ENCODE data around the gene EHD1.

Gene EHD1

GRCh38 chr11:64841592-64842365, 36.6 kb downstream of the EHD1 start:
- FAIRE-seq, result no peak

DNA sequence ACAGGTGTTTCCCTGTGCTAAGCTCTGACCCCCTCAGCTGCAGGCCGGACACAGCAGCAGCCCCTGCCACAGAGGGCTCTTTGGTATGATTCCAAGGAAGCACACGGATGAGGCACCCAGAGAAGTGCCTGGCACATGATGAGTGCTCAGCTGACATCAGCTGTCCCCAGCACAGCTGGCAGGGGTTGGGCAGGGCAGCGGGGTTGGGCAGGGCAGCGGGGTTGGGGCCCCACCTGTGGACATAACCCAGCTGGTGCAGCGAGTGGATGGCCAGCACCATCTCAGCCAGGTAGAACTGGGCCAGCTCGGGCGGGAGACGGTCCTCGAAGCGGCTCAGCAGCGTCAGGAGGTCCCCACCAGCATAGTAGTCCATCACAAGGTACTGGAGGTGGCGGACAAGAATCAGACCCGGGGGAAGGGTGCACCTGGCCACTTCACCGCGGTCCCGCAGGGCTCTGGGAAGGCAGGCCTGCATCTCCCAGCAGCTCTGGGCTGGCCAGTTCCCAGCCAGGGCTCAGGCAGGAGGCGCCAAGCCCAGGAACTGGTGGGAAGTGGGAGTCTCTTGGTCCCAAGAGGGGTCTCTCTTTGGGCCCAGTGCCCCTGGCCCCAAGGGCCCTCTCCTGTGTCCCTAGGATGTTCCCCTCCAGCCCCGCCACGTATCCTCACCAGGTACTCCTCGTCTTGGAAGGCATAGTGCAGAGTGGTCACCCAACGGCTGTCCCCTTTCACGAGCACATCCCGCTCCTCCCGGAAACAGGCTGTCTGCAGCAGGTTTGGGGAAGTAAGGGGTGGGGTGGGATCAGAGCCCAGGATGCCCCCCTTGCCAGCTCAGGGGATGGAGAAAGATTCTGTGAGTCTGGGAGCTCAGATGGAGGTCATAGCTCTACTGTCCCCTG, 38.3 kb downstream of the EHD1 start:
- no peak for FAIRE-seq

DNA sequence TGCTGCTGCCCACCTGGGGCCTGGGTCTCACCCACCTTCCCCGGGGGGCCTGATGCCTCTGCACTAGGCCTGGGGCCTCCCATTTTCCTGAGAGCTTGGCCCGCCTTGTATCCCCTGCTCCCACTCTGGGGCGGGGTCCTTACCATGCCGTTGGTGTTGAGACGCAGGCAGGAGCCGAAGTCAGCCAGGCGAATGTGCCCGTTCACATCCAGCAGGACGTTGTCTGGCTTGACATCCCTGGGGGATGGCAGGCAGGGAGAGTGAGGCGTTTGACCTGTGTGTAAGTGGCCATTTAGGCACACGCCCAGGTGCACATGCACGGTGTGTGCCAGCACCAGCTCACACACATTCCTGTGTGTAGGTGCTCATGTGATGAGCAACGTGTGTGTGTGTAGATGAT, 39.1 kb downstream of the EHD1 start:
- no peak for FAIRE-seq

- no peak for FAIRE-seq
These were observed 39.7 kb downstream of the EHD1 start for GRCh38 chr11:64838600-64839334.

DNA sequence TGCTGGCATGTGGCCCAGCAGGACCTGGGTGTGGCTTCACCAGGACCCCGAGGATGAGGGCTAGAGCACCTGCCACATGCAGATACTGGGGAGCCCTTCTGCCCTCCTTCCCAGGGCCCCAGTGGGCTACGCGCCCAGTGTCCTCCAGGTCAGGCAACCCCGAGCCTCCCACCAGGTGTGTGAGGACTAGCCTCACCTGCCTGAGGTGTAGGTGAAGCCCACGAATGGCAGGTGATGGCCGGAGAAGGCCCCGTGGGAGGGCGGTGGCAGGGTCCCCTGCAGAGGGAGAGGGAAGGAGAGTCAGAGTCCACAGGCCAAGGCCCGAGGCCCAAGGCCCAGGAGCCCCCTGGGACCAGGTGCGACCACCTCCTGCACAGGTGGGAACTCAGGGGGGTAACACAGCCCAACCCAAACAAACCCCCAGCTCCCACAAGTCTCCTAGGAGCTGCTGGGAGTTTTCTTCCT, 40.5 kb downstream of the EHD1 start:
- no peak for FAIRE-seq

DNA sequence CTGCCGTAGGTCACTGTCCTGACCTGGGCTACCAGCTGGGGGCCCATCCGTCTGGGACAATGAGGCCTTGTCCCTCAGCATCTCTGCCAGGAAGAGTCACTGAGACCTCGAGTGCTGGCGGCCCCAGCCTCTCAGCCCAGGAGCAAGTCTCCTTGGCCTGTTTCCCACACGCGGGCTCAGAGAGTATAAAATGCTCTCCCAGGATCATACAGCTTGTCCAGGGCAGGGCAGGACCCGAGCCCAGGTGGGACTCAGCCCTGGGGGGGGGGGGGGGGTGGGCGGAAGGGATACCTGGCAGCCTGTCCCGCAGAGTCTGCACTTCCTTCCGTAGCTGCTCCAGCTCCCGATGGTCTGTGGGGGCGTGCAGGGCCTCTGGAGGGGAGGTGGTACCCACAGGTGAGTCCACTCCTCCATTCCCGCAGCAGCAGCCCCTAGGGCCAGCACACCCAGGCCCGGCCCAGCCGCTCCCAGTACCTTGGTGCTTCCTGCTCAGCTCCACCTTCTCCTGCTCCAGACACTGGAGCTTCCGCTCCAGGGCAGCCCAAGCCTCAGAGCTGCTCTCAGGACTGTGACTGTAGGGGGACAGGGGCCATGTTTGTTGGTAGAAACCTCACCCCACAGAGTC, 41.9 kb downstream of the EHD1 start:
- FAIRE-seq, result no peak

DNA sequence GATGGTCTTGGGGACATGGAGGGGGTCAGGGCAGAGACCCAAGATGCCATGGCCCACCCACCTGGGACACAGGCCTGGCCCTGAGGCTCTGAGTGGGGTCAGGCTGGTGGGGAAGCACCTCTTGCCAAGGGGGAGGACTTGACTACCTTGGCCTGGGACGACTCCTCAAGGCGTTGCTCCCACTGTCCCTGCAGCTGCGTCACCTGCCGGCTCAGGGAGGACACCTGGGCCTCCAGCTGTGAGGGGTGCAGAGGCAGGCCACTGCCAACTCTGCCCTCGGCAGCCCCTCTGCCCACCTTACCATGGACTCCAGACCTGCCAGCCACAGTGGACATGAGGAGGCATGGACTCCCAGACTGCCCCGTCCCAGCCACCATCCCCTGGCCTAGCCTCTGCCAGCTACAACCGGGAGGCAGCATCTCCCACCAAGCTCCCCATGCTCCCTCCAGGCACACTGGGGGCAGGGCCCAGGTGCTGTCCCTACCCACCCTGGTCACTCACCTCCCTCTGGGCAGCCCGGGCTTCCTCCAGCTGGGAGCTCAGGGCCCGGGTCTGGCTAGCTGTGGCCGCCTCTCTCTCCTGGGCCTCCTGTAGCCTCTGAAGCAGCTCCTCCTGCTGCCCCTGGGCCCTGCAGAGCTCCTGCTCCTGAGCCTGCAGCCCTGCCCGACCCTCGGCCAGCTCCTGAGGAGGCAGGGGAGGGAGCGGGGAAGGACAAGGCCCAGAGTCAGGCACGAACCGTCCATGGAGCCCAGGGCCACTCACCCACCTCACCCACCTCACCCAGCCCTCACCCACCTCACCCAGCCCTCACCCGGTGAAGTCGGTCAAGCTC, 42.6 kb downstream of the EHD1 start:
- no peak for FAIRE-seq

DNA sequence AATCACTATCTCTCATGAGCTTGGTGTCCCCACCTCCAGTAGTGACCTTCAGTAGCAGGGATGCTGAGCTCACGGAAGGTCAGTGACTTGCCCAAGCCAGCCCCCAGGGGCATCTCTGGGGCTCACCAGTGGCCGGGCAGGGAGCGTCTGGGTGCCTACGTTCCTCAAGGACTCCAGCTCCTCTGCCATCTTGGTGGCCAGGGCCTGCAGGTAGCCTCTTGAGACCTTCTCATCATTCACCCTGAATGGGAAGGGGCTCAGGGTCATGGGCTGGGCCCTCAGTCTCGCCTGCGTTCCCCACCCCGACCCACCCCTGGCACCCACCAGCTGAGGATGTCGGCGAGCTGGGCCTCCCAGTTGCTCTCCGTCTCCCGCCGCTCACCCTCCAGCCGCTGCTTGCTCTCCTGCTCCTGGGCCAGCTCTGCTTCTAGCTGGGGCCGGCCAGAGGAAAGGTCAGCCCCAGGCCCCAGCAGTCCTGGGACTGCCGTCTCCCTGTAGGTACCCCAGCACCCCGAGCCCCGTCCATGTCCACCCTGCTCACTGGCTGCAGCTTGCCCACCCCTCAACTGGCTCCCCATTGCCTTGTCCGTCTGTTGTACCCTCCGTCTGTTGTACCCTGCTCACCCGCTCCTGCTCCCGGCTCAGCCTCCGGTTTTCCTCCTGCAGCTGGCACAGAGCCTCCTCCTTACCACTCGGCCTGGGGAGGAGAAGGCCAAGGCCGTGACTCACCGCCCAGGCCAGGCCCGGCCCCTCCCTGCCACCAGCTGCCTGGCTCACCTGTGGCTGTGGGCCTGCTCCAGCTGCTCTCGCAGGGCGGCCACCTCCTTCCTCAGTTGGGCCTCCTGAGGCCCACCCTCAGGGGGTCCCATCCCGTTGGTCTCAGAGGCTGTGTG, 43.5 kb downstream of the EHD1 start:
- FAIRE-seq, result no peak

GRCh38 chr11:64834031-64834722, 44.2 kb downstream of the EHD1 start:
- FAIRE-seq, result no peak

DNA sequence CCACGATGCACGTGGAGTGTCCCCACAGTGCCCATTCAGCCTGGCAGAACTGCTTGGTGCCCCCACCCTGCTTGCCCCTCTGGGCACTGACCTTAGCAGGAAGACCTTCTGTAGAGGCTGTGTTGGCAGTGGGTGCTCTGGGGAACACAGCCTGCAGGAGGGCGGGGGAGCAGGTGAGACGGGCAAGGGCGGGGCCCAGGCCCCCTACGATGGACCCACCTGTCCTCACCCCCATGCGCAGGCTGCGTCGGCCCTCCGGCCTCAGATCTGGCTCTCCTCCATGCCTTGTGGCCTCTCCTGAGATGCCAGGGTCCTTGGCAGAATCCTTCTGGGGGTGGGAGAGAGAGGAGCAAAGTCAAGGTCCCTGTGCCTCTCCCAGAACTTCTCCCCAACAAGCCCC, 44.9 kb downstream of the EHD1 start:
- FAIRE-seq, result no peak

- no peak for FAIRE-seq
These were observed 45.3 kb downstream of the EHD1 start for GRCh38 chr11:64833198-64833502.

DNA sequence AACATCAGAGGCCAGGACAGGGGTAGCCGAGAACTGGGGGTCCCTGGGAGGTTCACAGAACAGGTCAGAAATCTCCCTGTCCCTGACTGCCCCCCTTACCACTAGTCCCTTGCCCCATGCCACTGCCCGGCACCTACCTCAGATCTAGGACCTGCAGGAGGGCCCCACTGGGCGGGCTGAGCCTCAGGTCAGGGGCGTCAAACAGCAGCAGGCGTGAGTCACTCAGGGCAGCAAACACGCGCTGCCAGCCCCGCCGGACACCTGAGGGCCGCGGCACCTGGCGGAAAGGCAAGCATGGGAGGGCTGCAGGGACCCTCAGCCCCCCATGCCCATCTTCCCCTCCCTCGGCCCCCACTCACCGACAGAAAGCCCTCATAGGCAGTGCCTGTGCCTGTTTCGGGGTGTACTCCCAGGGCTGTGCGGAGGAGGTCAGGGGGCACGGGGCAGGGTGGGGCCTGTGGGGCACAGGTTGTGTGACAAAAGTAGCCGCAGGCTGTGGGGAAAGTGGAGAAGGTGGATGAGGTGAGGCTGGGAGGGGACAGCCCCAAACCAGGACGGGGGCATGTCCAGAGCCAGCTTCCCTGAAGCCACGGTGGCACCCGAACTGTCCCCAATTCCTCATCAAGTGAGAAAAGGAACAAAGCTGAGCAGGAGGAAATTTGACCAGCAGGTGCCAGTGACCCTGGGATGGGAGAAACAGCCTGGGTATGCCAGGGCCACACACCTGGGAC, 45.8 kb downstream of the EHD1 start:
- FAIRE-seq, result no peak

DNA sequence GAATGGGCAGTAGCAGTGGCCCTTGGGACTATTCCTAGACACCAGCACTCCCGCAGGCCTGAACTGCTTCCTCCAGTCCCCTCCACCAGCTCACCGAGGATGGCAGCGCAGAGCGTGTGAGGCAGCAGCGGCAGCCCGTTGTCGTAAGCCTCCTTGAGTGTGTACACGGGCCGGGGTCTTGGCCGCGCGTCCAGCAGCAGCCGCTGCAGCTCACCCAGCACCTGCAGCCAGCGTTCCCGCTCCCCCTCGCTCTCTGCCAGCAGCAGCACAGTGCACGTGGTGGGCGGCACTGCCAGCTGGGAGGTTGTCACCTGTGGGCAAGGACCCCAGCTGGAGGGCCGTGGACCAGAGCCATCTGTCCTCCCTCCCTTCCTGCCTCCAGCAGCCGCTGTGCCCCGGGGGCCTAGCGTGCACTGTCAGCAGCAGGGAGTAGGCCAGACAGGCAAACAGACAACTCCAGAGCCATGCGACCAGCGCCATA, 47.0 kb downstream of the EHD1 start:
- no peak for FAIRE-seq

DNA sequence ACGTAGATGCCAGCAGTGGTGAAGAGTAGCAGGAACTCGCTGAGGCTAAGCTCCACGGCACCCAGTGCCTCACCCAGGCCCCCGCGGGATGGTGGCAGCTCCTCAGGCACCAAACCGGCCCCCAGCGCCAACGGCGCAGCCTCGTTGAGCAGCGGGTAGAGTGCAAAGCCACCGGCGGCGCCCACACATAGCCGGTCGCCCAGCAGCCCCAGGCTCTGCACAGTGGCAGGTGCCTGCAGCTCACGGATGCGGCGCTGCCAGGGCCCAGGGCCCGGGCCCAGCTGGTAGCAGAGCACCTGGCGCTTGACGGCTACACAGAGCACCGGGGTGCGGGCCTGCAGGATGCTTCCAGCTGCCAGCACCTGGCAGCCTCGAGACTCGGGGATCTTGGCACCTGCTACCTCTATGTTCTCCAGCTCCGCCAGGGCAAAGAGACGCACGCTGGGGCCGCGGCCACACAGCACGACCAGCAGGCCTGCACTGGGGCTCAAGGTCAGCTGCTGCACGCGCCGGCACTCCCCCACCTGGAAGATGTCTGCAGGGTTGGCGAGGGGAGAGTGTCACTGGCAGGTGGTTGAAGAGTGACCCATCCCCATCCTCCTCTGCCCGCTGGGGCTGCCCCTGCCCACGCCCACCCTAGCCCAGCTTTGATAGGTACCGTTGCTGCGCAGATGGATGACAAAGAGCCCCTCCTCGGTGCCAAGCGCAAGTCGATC, 48.7 kb downstream of the EHD1 start:
- no peak for FAIRE-seq

- FAIRE-seq, result no peak
These were observed 51.0 kb downstream of the EHD1 start for GRCh38 chr11:64827451-64827839.

DNA sequence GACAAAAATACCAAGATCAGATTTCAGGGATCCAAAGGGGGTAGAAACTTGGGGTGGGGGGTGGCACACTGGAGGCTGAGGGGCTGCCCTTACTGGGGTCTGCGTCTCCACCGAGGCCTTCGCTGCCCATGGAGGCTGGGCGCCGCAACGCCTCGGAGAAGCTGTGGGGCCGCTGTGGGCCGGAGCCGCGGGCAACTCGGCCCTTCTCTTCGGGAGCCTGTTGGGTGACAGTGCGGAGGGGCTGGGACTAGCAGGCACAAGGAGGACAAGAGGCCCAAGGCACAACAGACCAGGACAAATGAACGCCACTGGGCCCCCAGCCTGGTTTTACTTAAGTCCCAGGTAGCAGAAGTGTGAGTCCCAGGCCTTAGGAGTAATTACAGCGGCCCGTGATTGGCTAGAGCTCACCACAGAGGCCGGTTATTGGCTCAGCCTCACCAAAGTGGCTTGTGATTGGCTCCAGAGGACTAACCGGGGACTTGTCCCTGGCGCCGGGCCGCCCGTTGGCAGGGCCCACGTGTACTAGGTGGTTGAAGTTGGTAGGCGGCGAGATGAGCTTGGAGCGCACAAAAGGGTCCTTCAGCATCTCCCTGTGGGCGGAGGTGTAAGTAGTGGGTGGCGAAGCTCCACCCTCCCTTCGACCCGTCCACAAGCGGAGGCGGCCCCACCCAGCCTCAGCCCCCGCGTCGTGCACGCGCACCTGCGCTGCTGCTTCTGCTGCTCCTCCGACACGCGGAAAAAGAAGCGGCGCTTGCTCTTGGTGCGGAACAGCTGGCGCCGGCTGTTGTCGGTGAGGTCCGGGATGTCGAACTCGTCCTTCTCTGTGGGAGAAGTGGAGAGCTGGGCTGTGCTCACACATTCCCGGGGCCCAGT, 51.6 kb downstream of the EHD1 start:
- no peak for FAIRE-seq

DNA sequence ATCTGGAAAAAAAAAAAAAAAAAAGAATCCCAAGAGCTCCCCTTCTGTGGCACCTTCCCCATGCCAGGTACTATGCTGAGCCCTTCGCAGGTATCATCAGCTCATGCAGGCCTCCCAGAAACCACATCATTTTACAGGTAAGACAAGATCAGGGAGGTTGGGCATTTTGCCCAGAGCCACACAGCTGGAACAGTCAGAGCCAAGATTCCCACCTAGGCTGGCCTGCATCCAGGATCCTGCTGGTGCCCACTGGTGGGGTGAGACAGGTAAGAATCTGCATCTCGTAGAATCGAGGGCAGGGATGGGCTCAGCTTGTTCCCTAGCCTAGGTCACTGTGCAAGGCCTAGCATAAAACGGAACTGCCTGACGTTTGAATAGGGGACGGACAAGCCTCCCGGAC, 52.4 kb downstream of the EHD1 start:
- FAIRE-seq, result no peak
